Neural progenitor cell (in vitro differentiated cells): ENCODE measurements around the gene GPRASP2.

Experiments used
- CTCF ChIP-seq: fragments of 200-600 bp; sonication (generic); IDR thresholded peaks from 2 replicates; pipeline ENCODE4 v1.5.1; 2017; ENCODE audit warnings: antibody characterized with exemption, mild to moderate bottlenecking
- EZH2 ChIP-seq: fragments of 200-600 bp; sonication (generic); IDR thresholded peaks from 2 replicates; pipeline ENCODE4 v1.6.1; 2017; ENCODE audit warnings: antibody characterized with exemption, mild to moderate bottlenecking, moderate library complexity

GRCh38 chrX:102745513-102745856, 33.2 kb downstream of the GPRASP2 start:
- TF ChIP-seq CTCF, result no peak
- TF ChIP-seq EZH2, result no peak
